ENCODE measurements around the gene SPAG6. TPM values are rescaled to one million over a fixed set of nuclear protein-coding genes. Genes with fewer than 3 reads are reported as not detected.
A peak's percentile ranks its signal among the peaks of the same experiment; 100 is the strongest.

The SPAG6 gene
- total and polyA plus RNA-seq, 4 donors, result 0.23 TPM; not detected in 3

GRCh38 chr10:22458272-22459038 is 113.2 kb downstream of the SPAG6 start:
- H3K9me3 ChIP-seq (ENCODE audit: control insufficient read depth in 4 of 4, low read length in 3 of 4), result no peaks in the 10 kb centered on the region
- TF ChIP-seq ATF3 (IDR thresholded peaks at IDR 0.05), result no peak
- TF ChIP-seq, protein P1, sequence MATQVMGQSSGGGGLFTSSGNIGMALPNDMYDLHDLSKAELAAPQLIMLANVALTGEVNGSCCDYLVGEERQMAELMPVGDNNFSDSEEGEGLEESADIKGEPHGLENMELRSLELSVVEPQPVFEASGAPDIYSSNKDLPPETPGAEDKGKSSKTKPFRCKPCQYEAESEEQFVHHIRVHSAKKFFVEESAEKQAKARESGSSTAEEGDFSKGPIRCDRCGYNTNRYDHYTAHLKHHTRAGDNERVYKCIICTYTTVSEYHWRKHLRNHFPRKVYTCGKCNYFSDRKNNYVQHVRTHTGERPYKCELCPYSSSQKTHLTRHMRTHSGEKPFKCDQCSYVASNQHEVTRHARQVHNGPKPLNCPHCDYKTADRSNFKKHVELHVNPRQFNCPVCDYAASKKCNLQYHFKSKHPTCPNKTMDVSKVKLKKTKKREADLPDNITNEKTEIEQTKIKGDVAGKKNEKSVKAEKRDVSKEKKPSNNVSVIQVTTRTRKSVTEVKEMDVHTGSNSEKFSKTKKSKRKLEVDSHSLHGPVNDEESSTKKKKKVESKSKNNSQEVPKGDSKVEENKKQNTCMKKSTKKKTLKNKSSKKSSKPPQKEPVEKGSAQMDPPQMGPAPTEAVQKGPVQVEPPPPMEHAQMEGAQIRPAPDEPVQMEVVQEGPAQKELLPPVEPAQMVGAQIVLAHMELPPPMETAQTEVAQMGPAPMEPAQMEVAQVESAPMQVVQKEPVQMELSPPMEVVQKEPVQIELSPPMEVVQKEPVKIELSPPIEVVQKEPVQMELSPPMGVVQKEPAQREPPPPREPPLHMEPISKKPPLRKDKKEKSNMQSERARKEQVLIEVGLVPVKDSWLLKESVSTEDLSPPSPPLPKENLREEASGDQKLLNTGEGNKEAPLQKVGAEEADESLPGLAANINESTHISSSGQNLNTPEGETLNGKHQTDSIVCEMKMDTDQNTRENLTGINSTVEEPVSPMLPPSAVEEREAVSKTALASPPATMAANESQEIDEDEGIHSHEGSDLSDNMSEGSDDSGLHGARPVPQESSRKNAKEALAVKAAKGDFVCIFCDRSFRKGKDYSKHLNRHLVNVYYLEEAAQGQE (IDR thresholded peaks at IDR 0.05), result no peak
- no peak for TF ChIP-seq JUND (IDR thresholded peaks at IDR 0.05)
- no peak for TF ChIP-seq HNF4A (conservative IDR thresholded peaks at IDR 0.05)
- no peak for TF ChIP-seq FOXA2 (IDR thresholded peaks at IDR 0.05)
- TF ChIP-seq MAX (IDR thresholded peaks at IDR 0.05), result no peak
- no peak for TF ChIP-seq GABPA (IDR thresholded peaks at IDR 0.05 in 1 of 2, conservative IDR thresholded peaks at IDR 0.05 in 1 of 2)
- TF ChIP-seq EGR1 (IDR thresholded peaks at IDR 0.05; ENCODE audit: low read depth in 2 of 2), result no peak
- TF ChIP-seq, protein P2, sequence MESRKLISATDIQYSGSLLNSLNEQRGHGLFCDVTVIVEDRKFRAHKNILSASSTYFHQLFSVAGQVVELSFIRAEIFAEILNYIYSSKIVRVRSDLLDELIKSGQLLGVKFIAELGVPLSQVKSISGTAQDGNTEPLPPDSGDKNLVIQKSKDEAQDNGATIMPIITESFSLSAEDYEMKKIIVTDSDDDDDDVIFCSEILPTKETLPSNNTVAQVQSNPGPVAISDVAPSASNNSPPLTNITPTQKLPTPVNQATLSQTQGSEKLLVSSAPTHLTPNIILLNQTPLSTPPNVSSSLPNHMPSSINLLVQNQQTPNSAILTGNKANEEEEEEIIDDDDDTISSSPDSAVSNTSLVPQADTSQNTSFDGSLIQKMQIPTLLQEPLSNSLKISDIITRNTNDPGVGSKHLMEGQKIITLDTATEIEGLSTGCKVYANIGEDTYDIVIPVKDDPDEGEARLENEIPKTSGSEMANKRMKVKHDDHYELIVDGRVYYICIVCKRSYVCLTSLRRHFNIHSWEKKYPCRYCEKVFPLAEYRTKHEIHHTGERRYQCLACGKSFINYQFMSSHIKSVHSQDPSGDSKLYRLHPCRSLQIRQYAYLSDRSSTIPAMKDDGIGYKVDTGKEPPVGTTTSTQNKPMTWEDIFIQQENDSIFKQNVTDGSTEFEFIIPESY (IDR thresholded peaks at IDR 0.05), result no peak
- TF ChIP-seq, protein P3, sequence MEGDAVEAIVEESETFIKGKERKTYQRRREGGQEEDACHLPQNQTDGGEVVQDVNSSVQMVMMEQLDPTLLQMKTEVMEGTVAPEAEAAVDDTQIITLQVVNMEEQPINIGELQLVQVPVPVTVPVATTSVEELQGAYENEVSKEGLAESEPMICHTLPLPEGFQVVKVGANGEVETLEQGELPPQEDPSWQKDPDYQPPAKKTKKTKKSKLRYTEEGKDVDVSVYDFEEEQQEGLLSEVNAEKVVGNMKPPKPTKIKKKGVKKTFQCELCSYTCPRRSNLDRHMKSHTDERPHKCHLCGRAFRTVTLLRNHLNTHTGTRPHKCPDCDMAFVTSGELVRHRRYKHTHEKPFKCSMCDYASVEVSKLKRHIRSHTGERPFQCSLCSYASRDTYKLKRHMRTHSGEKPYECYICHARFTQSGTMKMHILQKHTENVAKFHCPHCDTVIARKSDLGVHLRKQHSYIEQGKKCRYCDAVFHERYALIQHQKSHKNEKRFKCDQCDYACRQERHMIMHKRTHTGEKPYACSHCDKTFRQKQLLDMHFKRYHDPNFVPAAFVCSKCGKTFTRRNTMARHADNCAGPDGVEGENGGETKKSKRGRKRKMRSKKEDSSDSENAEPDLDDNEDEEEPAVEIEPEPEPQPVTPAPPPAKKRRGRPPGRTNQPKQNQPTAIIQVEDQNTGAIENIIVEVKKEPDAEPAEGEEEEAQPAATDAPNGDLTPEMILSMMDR (IDR thresholded peaks at IDR 0.05; ENCODE audit: low read depth, low read length, missing input control), result no peak
- no peak overlapping the region for H3K9ac ChIP-seq (ENCODE audit: low read depth in 1 of 2, low read length in 2 of 2)
- no peaks in the 10 kb centered on the region for H3K36me3 ChIP-seq (ENCODE audit: control insufficient read depth in 4 of 4, insufficient read depth in 3 of 4, low read depth in 1 of 4, low read length in 3 of 4)
- no peaks in the 10 kb centered on the region for H3K4me1 ChIP-seq (ENCODE audit: control insufficient read depth in 4 of 4, insufficient read depth in 4 of 4, low read length in 3 of 4)
- H3K27me3 ChIP-seq (ENCODE audit: control insufficient read depth in 4 of 4, insufficient read depth in 4 of 4, low read length in 3 of 4), result peaks cover 0 to 5% (median 2%) of the 10 kb centered on the region in 4 donors
- no peak overlapping the region for H3K4me3 ChIP-seq (ENCODE audit: low read depth in 1 of 3, low read length in 3 of 3)
- DNase-seq (ENCODE audit: low spot score), result peak; percentile 4
- WGBS, result 94% methylated on average over 9 of the region's 9 CpGs
- no peak overlapping the region for H3K27ac ChIP-seq (ENCODE audit: low read depth in 1 of 2, low read length in 2 of 2)

DNA sequence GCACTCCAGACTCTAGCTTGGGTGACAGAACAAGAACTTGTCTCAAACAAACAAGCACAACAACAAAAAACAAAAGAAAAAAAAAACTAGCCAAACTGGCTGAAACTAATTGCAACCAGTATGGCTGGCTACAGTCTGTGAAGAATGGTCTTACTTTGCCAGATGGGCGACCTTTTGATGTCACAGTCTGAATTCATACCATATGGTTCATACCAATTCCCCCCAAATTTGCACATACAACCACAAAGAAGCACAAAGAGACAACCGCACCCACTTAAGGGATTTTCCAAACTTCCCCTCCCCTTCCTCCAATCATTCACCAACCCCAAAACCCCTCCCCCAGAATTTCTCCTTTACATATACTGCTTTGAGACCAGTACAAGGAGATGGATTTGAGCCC is 114.2 kb downstream of the SPAG6 start:
- Histone ChIP-seq H3K36me3 (ENCODE audit: control insufficient read depth in 4 of 4, insufficient read depth in 3 of 4, low read depth in 1 of 4, low read length in 3 of 4) (no peaks in the 10 kb centered on the region), H3K9ac (ENCODE audit: low read depth in 1 of 2, low read length in 2 of 2) (no peak overlapping the region), H3K27ac (ENCODE audit: low read depth in 1 of 2, low read length in 2 of 2) (no peak overlapping the region), H3K4me3 (ENCODE audit: low read depth in 1 of 3, low read length in 3 of 3) (no peak overlapping the region), H3K9me3 (ENCODE audit: control insufficient read depth in 4 of 4, low read length in 3 of 4) (no peaks in the 10 kb centered on the region), H3K27me3 (ENCODE audit: control insufficient read depth in 4 of 4, insufficient read depth in 4 of 4, low read length in 3 of 4) (peaks cover 0 to 5% (median 2%) of the 10 kb centered on the region in 4 donors), H3K4me1 (ENCODE audit: control insufficient read depth in 4 of 4, insufficient read depth in 4 of 4, low read length in 3 of 4) (no peaks in the 10 kb centered on the region)
- WGBS, result 92% methylated on average over 2 of the region's 2 CpGs
- DNase-seq (ENCODE audit: low spot score), result no peak
- no peak for TF ChIP-seq GABPA (IDR thresholded peaks at IDR 0.05 in 1 of 2, conservative IDR thresholded peaks at IDR 0.05 in 1 of 2)
- no peak for TF ChIP-seq ATF3 (IDR thresholded peaks at IDR 0.05)
- TF ChIP-seq, protein P3 (IDR thresholded peaks at IDR 0.05; ENCODE audit: low read depth, low read length, missing input control), result no peak
- TF ChIP-seq, protein P2 (IDR thresholded peaks at IDR 0.05), result no peak
- no peak for TF ChIP-seq HNF4A (conservative IDR thresholded peaks at IDR 0.05)
- no peak for TF ChIP-seq EGR1 (IDR thresholded peaks at IDR 0.05; ENCODE audit: low read depth in 2 of 2)
- no peak for TF ChIP-seq NR2F2 (IDR thresholded peaks at IDR 0.05)
- no peak for TF ChIP-seq TAF1 (conservative IDR thresholded peaks at IDR 0.05)

Data from liver (tissue), 9 donors.